Testis (tissue), 2 donors: ENCODE data around the gene ZNF266.

Experiments
- POLR2A ChIP-seq: fragments of 450-650 bp; IDR thresholded peaks from one replicate; pipeline ENCODE4 v1.6.1; 2017; ENCODE audit warnings: antibody characterized with exemption, mild to moderate bottlenecking, moderate library complexity
- TF ChIP-seq, protein P1 (sequence below), 3 experiments: fragments of 450-650 bp in 2 of 3; fragments of 200-600 bp in 1 of 3; sonication (generic) in 1 of 3; IDR thresholded peaks; one replicate each; pipeline ENCODE4 v1.5.1; 2016 to 2019; ENCODE audit warnings: antibody characterized with exemption in 3 of 3, mild to moderate bottlenecking in 2 of 3, moderate library complexity in 1 of 3

DNA sequence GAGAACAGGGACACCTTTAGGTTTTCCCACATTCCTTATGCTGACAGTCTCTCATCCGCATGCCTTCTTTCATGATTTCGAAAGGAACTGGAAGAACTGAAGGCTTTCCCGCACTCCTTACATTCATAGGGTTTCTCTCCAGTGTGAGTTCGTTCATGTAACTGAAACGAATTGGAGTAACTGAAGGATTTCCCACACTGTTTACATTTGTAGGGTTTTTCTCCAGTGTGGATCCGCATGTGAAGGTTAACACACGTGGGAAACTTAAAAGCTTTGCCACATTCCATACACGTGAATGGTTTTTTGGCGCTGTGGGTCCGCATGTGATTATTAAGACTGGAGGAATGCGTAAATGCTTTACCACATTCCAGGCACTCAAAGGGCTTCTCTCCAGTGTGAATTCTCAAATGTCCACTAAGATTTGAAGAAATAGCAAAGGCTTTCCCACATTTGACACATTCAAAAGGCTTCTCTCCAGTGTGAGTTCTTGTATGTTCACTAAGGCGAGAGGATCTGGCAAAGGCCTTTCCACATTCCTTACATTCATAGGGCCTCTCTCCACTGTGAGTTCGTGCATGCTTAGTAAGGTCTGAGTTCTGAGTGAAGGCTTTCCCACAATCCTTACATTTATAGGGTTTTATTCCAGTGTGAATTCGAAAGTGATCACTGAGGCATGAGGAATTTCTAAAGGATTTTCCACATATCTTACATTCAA is 22.0 kb downstream of the ZNF266 start:
- no peak for TF ChIP-seq POLR2A
- TF ChIP-seq, protein P1, sequence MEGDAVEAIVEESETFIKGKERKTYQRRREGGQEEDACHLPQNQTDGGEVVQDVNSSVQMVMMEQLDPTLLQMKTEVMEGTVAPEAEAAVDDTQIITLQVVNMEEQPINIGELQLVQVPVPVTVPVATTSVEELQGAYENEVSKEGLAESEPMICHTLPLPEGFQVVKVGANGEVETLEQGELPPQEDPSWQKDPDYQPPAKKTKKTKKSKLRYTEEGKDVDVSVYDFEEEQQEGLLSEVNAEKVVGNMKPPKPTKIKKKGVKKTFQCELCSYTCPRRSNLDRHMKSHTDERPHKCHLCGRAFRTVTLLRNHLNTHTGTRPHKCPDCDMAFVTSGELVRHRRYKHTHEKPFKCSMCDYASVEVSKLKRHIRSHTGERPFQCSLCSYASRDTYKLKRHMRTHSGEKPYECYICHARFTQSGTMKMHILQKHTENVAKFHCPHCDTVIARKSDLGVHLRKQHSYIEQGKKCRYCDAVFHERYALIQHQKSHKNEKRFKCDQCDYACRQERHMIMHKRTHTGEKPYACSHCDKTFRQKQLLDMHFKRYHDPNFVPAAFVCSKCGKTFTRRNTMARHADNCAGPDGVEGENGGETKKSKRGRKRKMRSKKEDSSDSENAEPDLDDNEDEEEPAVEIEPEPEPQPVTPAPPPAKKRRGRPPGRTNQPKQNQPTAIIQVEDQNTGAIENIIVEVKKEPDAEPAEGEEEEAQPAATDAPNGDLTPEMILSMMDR (IDR thresholded peaks at IDR 0.05), result no peak
